Hematopoietic multipotent progenitor cell treated with erythropoietin and hydrocortisone succinate and interleukin-3 and kit ligand, for 17 days (in vitro differentiated cells): ENCODE data around the gene DYSF.

ENCODE experiments used
- DNase-seq: peaks from one replicate; pipeline ENCODE4 v3.0.0-alpha.2; 2015; ENCODE audit warnings: low spot score

DYSF gene

GRCh38 chr2:71711133-71711855, 257.9 kb downstream of the DYSF start:
- no peak for DNase-seq

GRCh38 chr2:71712158-71712818, 258.9 kb downstream of the DYSF start:
- no peak for DNase-seq

- DNase-seq = no peak
Measured at GRCh38 chr2:71713581-71714580, 260.5 kb downstream of the DYSF start.

- no peak for DNase-seq
Measured at GRCh38 chr2:71714601-71715240, 261.4 kb downstream of the DYSF start.

- DNase-seq = no peak
Measured at GRCh38 chr2:71715241-71715750, 261.9 kb downstream of the DYSF start.

- DNase-seq = no peak
Measured at GRCh38 chr2:71715951-71716696, 262.8 kb downstream of the DYSF start.

- DNase-seq = no peak
Measured at GRCh38 chr2:71716697-71717624, 263.6 kb downstream of the DYSF start.

GRCh38 chr2:71718686-71719085, 265.3 kb downstream of the DYSF start:
- no peak for DNase-seq

- DNase-seq = no peak
Measured at GRCh38 chr2:71719520-71720282, 266.3 kb downstream of the DYSF start.

- DNase-seq = no peak
Measured at GRCh38 chr2:71720283-71720560, 266.9 kb downstream of the DYSF start.

- no peak for DNase-seq
Measured at GRCh38 chr2:71720596-71721361, 267.4 kb downstream of the DYSF start.

- DNase-seq = no peak
Measured at GRCh38 chr2:71721362-71721665, 268.0 kb downstream of the DYSF start.

- DNase-seq = no peak
Measured at GRCh38 chr2:71721669-71722068, 268.3 kb downstream of the DYSF start.

- no peak for DNase-seq
Measured at GRCh38 chr2:71722286-71722685, 268.9 kb downstream of the DYSF start.

- no peak for DNase-seq
Measured at GRCh38 chr2:71724793-71725192, 271.4 kb downstream of the DYSF start.

- DNase-seq = no peak
Measured at GRCh38 chr2:71725836-71726235, 272.5 kb downstream of the DYSF start.

GRCh38 chr2:71727562-71727961, 274.2 kb downstream of the DYSF start:
- DNase-seq = no peak

- DNase-seq = no peak
Measured at GRCh38 chr2:71728036-71728435, 274.7 kb downstream of the DYSF start.
